Adipose tissue (tissue), 3 donors: ENCODE data around the gene HSPA2. TPM values are rescaled to one million over a fixed set of nuclear protein-coding genes. Genes with fewer than 3 reads are reported as not detected.
"Not testable (repeated sequence)": the region's sequence is repeated elsewhere in the genome, so short reads cannot be mapped to it uniquely, and the experiment has no call there.

Experiments used
- H3K27ac ChIP-seq: one replicate; pipeline ENCODE4 v1.5.1; 2013; ENCODE audit warnings: low read depth, low read length
- WGBS, 3 donors: extraction: QIAGEN DNeasy Blood & Tissue Kit; methylation state at CpG; one replicate each; pipeline ENCODE4 v1.1.7; 2013; 5-methylcytosine and 5-hydroxymethylcytosine counted together
- polyA plus RNA-seq, 3 donors: library from polyadenylated mRNA; stranded (reverse); fragments of 200-250 nt; gene quantifications; one replicate each; pipeline ENCODE4 v1.2.3, GENCODE V29; 2013
- donor health status: healthy with polysubstance abuse.
- donor health status: Bipolar disorder and iron deficiency.
- donor health status: healthy.

Gene HSPA2
- polyA plus RNA-seq, 3 donors, result 2.9 to 7.3 (median 6.0) TPM

DNA sequence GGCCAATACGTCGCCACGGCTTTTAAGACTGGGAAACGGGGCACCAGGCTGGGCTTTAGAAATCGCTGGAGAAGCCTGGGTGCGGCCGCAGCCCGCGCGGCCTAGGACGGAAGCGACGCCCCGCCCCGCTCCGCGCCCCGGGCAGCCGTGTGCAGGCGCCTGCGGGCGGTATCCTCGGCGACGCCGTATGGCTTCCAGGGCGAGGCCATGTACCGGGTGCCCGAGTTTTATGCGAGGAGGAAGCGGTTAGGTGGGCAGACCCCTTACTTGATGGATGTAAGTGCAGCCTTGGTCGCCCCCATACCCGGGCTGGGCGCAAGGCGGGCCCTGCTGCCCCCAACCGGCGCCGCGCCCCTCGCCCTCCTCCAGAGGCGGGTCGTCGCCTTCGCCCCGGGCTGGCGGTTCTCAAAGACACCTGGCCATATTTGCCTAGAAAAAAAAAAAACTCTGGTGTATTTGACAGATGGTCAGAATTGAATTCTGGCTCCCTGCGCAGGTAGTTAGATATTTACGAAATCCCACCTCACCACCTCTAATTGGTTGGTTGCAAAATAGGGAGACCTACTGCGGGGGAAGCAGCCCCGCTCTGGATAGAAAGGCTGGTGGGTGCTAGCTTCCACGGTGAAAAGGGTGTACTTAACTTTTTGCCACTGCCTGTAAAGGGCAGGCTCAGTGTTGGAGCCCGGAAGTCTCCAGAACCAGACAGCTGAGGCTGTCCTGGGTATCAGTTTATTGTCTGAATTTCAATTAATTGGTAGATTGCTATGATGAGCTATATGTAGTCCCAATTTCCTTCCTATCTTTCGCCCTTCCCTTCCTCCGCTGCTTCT lies 9.5 kb downstream of the HSPA2 start, which contains the start of gene PPP1R36:
Gene PPP1R36 (plus strand): TSS at position 171 of the 830 bp plus-strand sequence. CDS start 37 bp downstream, at position 208.
- H3K27ac ChIP-seq, result no peak within 1 kb of the TSS
- 5 to 11% (median 6%) methylated on average over 52 to 54 of the region's 54 CpGs for WGBS, 3 donors

DNA sequence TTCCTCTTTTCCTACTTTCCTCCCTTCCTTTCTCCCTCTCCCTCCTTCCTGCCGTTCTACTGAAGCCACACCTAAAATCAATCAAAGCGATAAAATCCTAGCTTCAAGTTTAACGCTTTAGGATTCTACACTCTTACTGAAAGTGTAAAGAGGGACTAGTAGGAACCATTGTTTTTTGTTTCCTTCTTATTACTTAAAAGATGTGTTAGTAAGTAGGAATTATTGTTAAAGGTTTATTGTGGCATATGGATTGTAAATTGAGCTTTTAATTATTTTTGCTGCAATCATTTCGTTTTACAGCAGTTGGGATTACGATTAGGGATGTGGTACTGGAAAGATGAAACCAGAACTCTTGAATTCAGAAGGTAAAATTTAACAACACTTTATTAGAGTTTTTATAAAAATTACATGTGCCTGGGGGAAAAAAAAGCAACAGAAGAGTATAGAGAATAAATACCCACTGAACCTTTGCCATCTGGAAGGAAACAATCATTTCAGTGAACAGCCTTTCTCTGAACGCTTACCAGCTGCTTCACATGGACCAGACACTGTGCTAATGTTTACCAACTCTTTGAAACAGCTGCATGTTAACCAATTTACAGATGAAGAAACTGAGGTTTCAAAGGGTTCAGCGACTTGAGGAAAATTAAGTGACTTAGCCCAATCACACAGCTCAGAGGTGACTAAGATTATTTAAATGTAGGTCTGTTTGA lies 10.2 kb downstream of the HSPA2 start:
- 33 to 57% (median 52%) methylated on average over 7 of the region's 7 CpGs for WGBS, 3 donors
- H3K27ac ChIP-seq, result no peak overlapping the region

DNA sequence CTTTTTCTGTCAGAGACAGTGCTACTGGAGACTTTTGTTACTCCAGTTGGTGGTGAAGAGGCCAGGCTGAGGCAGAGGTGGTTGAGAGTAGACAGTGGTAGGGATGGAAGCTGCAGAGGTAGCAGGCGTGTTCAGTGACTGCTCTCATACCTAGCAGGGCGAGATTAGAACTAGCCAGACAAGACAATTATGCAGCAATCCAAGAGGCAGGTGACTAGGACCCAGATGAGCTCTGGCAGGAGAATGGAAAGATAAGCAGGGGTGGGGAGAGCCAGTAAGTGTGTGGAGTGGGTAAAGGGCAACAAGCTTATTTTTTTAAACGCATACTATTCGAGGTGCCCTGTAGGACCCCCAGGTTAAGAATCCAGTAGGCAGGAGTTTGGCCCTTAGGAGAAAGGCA lies 14.0 kb downstream of the HSPA2 start:
- H3K27ac ChIP-seq, result no peak overlapping the region
- WGBS, 3 donors, result 46 to 82% (median 75%) methylated on average over 4 of the region's 4 CpGs

DNA sequence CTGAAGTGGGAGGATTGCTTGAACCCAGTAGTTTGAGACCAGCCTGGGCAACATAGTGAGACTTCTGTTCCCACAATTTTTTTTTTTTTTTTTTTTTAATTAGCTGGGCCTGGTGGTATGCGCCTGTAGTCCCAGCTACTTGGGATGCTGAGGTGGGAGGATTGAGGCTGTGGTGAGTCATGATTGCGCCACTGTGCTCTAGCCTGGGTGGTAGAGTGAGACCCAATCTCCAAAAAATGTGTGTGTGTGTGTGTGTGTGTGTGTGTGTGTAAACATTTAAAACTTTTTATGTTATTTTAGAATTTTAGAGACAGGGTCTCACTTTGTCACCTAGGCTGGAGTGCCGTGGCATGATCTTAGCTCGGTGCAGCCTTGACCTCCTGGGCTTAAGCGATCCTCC lies 16.0 kb downstream of the HSPA2 start:
- WGBS, 3 donors, result 93 to 99% (median 94%) methylated on average over 5 of the region's 5 CpGs

DNA sequence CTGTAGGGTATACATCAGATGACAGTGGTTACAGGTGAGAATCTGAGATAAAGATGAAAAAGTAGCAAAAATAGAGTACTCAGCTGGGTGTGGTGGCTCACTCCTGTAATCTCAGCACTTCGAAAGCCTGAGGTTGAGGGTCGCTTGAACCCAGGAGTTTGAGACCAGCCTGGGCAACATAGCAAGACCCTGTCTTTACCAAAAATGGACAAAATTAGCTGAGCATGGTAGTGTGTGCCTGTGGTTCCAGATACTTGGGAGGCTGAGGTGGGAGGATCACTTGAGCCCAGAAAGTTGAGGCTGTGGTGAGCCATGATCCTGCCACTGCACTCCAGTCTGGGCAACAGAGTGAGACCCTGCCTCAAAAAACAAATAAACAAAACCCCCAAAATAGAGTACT lies 17.7 kb downstream of the HSPA2 start:
- WGBS, 3 donors, result 97 to 99% (median 98%) methylated on average over 2 of the region's 2 CpGs

More for the DNA sequence above, 16.0 kb downstream of the HSPA2 start:
- H3K27ac ChIP-seq, result no peak overlapping the region

DNA sequence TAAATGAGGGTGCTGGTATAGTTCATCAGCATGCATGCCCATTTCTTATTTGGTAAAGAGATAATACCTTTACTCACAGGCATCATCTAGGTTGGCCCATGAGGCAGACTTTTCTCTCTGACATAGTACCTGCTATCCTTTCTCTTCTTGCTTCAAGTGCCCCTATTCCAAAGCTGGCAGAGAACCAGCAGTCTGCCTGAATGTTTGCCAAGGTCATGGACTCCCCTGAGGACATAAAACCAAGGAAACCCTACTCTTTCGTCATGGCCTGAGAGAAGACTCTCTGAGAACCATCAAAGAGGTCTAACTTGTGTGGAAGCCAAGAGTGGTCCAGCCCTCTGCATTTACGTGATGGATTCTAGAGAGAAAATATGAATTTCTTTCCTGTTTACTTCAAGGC lies 21.1 kb downstream of the HSPA2 start:
- 63 to 69% (median 64%) methylated on average over 2 of the region's 2 CpGs for WGBS, 3 donors
- no peak overlapping the region for H3K27ac ChIP-seq

More for the DNA sequence above, 17.7 kb downstream of the HSPA2 start:
- not testable (repeated sequence) for H3K27ac ChIP-seq

DNA sequence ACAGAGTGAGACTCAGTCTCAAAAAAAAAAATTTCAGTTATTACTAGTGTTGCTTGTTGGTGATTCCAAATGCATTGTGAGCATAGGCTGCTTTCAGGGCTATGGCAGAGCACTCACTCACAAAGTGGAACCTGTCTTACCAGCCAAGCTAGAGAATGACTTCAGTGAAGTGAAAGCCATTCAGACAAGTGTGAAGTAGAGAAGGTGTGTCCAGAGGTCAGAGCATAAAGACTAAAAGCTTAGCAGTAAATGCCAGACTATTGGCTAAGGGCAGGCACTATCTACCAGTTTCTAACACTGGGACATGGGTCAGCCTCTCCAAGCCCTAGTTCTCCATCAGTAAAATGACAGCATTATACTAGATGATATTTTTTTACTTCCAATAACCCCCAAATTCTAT lies 21.9 kb downstream of the HSPA2 start:
- no peak overlapping the region for H3K27ac ChIP-seq

DNA sequence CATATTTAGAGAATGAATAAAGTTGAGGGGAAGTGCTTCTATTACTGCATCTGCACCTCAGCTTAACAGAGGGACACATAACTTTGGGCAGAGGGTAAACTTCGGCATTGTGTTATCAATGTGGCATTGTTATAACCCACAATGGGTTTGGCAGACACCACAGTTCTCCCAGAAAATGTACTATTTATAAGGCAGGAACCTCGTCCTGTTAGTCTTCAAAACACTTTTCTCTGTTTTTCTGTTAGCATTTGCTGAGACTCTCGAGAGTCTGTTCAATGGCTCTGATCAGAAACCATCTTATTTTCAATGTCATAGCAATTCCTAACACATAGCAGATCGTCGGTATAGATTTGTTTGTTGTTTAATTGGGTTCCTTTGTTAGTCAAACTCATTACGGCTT lies 23.2 kb downstream of the HSPA2 start:
- 78 to 82% (median 81%) methylated on average over 6 of the region's 6 CpGs for WGBS, 3 donors
- H3K27ac ChIP-seq, result no peak overlapping the region

DNA sequence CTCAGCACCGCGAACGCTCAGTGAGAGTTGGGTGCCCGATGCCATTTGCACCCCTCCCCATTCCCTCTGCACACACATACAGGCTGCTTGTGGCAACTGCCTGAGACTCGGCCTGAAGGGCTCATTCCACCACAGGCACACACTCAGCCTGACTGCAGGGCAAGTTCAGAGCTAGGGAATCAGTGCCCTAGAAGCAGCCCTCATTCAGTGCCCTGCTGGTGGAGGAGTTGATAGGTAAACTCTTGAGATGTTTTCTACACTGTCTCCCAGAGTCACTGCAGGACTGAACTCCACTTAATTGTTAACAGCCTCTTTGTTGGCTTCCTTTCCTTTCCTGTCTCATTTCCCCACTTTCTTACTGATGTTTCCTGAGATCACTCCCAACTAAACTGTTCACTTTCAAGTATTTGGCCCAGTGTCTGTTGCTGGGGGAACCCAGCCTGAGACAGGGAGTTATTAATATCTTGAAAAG lies 26.1 kb downstream of the HSPA2 start:
- H3K27ac ChIP-seq, result no peak overlapping the region
- WGBS, 3 donors, result 51 to 78% (median 60%) methylated on average over 5 of the region's 5 CpGs

DNA sequence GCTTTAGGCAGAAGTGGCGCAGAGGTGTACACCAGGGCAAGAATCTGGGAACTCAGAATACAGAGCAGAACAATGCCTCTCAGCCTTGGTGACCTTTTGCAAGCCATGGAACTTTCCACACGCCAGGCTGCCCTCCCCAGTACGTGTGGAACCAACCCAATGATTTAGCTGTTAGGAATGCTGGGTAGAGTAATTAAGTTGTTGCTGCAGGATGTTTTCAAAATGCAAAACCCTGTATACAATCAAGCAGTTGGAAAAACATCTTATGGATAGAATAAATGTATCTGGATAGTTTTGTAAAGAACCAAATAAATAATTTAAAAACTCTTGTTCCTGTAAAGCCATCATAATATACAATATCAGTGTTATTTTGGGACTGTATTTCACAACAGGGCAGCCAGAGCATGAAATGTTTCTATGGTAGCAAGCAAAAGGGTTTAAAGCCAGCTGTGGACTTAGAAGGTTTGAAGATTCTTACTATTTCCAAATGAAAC lies 28.6 kb downstream of the HSPA2 start:
- WGBS, 3 donors, result 68 to 70% (median 69%) methylated on average over 3 of the region's 3 CpGs

DNA sequence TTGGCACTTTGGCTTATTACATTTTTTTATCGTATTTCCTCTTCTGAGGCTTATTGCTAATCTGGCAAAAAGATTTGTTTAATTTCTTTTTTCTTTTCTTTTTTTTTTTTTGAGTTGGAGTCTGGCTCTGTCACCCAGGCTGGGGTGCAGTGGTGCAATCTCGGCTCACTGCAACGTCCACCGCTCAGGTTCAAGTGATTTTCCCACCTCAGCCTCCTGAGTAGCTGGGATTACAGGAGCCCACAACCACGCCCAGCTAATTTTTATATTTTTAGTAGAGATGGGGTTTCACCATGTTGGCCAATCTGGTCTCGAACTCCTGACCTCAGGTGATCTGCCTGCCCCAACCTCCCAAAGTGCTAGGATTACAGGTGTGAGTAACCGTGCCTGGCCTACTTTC lies 29.1 kb downstream of the HSPA2 start:
- not testable (repeated sequence) for H3K27ac ChIP-seq
- 76 to 87% (median 82%) methylated on average over 7 of the region's 7 CpGs for WGBS, 3 donors

More for the DNA sequence above, 28.6 kb downstream of the HSPA2 start:
- H3K27ac ChIP-seq, result no peak overlapping the region

DNA sequence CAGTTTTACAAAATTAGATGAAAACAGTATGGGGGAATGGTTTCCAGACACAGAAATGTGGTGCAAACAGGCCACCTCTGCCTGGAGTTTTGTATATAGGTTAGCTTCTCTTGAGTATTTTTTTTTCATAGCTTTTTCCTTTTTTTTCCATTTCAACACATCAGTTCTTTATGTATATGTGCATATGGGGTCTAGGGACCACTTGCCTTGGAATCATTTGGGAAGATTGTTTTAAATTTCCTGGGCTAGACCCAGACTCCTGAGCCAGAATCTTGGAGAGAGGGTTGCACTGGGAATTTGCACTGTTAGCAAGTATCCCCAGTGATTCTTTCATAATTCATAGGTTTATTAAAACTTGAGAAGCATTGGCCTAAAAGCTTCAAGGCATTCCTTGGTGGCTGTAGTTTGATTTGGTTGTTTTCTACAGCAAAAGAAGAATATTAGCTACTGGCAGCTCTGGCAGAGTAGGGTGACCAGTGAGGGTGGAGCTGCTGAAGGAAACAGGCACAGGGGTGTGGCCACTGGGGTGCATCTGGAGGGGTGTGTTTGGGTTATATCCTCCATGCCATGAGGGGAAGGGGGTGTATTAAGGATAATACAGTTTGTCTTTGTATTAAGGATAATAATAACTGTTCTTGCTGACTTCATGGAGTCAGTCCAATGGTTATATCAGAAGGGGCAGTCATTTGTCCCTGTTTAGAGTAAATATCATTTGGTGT lies 32.0 kb downstream of the HSPA2 start:
- no peak overlapping the region for H3K27ac ChIP-seq

DNA sequence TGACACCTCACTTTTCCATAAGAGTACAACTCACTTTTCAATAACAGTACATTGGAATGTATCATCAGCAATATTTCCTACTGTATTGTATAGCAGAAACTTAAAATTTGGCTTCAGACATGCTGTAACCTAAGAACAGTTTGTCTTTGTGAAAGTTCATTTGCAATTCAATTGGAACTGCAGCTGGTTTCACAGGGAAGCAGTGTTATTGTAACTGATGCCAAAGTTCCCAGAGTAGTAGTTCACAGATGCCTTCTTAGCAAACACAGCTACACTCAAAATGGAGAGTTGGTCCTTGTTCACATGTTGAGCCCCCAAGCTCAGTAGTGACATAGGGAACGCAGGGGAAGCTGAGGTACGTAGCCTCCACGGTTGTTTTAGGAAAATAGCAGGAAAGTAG lies 32.6 kb downstream of the HSPA2 start:
- 90 to 91% (median 90%) methylated on average over 3 of the region's 3 CpGs for WGBS, 3 donors
- H3K27ac ChIP-seq, result no peak overlapping the region

DNA sequence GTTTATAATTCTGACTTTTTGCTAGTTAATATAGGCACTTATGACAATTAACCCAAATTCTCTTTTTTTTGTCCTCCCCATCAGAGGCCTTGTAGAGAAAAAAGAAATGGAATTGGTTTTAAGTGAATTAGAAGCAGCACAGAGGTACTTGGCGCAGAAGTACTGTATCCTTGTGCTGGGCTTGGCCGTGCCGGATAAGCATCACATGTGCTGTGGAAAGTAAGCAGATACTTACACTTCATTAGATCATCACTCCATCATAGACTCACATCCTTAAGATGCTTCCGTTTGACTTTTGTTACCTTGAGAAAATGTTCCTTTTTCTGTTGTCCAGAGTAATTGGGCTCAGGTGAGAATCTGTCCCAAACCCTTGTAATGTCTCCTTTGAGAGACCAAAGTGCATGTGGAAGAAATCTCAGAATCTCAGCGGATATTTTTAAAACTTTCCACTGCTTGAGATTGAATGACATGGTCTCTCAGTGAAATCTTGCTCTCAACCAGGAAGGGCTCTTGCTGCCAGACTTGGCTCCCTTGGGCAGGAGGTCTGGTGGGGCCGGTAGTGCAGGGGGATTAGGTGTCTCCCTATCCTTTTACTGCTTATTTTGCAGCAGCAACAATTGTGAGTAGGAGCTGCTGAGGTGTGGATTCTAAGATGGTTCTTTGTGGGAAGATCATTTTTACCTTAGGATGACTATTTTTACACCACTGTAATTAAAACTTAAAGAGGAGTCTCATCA lies 34.0 kb downstream of the HSPA2 start:
- H3K27ac ChIP-seq, result no peak overlapping the region
- WGBS, 3 donors, result 95% methylated on average over 6 of the region's 6 CpGs

DNA sequence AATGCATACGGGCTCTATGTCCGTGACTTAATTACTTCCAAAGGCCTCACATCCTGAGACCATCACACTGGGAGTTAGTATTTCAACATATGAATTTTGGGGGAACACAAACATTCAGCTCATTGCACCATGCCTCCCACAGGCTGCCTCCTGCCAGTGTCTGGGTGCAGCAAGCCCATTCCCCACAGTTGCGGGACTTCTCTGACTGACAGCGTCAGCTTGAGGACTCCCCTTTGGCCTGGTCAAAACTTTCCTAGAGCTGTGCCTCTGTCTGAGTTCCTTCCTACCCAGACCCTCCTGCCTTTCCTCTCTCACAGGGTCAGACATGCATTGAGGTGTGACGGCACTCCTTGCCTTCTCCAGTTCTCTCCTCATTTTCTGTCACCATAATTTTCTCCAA lies 36.7 kb downstream of the HSPA2 start:
- H3K27ac ChIP-seq, result no peak overlapping the region
- 78 to 98% (median 91%) methylated on average over 5 of the region's 5 CpGs for WGBS, 3 donors

DNA sequence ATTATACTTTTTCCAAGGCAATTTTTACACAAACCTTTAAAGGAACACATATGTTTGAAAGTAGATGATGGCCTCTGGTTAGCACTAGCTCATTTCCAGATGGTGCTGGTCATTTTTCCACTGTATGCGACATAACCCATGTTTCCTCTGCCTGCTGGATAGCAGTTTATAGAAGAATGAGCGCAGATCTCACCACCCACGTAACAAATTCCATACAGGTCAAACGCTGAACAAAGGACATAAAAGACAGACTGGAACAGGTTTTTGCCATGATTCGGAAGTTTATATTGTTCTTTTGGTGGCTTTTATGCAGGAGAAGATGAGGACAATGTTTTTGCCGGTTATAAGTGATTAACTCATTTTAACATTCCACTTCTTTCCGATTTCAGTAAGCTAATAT lies 39.9 kb downstream of the HSPA2 start:
- WGBS, 3 donors, result 73 to 84% (median 78%) methylated on average over 7 of the region's 7 CpGs
- no peak overlapping the region for H3K27ac ChIP-seq

DNA sequence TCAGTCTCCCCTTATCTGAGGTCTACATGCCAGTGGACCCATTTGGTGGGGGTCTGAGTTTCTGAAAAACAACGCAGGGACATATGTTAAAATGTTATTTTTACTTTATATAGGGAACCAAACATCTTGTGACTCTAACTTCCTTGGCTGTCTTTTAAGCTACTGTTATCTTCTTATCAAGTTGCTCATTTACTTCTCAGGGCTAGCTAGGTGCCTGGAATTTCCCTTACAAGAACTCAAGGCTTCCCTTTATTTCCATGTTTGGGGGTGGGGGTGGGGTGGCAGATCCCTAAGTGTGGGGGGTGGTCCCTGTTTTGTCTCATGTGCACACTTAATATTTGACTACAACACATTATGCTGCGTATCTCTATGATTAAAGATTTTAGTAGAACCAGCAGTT lies 40.8 kb downstream of the HSPA2 start:
- H3K27ac ChIP-seq, result no peak overlapping the region
- 49 to 64% (median 63%) methylated on average over 2 of the region's 2 CpGs for WGBS, 3 donors

DNA sequence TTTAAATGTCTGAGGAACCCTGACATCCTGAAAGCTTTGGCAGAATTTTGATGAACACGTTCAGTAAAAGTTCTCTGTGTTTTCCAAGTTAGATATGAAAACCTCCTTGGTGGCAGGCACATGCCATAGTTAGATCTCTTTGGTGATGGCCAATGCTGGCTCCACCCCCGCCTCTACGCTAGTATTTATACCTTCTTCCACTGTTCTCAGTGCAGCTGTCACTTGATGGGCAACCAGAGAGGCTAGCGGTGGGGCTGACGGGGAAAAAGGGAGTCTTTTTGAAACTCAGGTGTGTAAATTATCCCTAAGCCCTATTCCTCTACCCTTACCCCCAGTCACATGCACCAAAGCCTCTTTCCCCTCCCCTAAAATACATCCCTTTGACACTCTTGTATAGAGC lies 41.3 kb downstream of the HSPA2 start:
- WGBS, 3 donors, result 66 to 81% (median 77%) methylated on average over 5 of the region's 5 CpGs
- H3K27ac ChIP-seq, result no peak overlapping the region
